Ovary (tissue), 9 donors: ENCODE data around the gene TMEM69. TPM values are rescaled to one million over a fixed set of nuclear protein-coding genes. Genes with fewer than 3 reads are reported as not detected.
"Not testable (repeated sequence)": the region's sequence is repeated elsewhere in the genome, so short reads cannot be mapped to it uniquely, and the experiment has no call there.

ENCODE experiments used
- DNase-seq, 5 donors: peaks; one replicate each; pipeline ENCODE4 v3.0.0-alpha.2; 2019 to 2020
- H3K27ac ChIP-seq, 2 donors: fragments of 200-600 bp; one replicate each; pipeline versions ENCODE4 v1.5.1 to v1.8.0; 2019 to 2022
- H3K27me3 ChIP-seq: fragments of 200-600 bp; one replicate; pipeline ENCODE4 v1.8.0; 2022
- H3K36me3 ChIP-seq: fragments of 200-600 bp; sonication (generic); one replicate; pipeline ENCODE4 v1.5.1; 2019
- H3K4me1 ChIP-seq: one replicate; pipeline ENCODE4 v1.8.1; 2013; ENCODE audit warnings: mild to moderate bottlenecking, moderate library complexity; ENCODE audit not compliant: insufficient read depth
- H3K4me3 ChIP-seq: fragments of 200-600 bp; sonication (generic); one replicate; pipeline ENCODE4 v1.5.1; 2017
- H3K9me3 ChIP-seq, 2 donors: fragments of 200-600 bp in 1 of 2; sonication (generic) in 1 of 2; one replicate each; pipeline versions ENCODE4 v1.5.1 to v1.8.1; 2013 to 2019; ENCODE audit warnings: mild to moderate bottlenecking in 1 of 2, moderate library complexity in 1 of 2
- EP300 ChIP-seq: sonication (generic); formaldehyde crosslinking; IDR thresholded peaks from one replicate; pipeline ENCODE4 v1.6.1; 2017; ENCODE audit warnings: antibody characterized with exemption
- POLR2A ChIP-seq: fragments of 450-650 bp; IDR thresholded peaks from one replicate; pipeline ENCODE4 v1.6.1; 2017; ENCODE audit warnings: antibody characterized with exemption, mild to moderate bottlenecking, moderate library complexity
- WGBS, 3 donors: extraction: QIAGEN DNeasy Blood & Tissue Kit in 1 of 3; methylation state at CpG; one replicate each; pipeline versions ENCODE4 v1.1.5 to v1.1.7; 2013 to 2017; 5-methylcytosine and 5-hydroxymethylcytosine counted together
- intact Hi-C, 4 donors: fragments of 100-400 bp; cut with DNase I; formaldehyde crosslinking; loops; one replicate each; pipeline versions ENCODE4 v1.11.0 to v1.15.1; 2022 to 2023
- polyA plus RNA-seq, 2 donors: library from polyadenylated mRNA; stranded (reverse); fragments of 200-250 nt in 1 of 2; fragments of 350-450 nt in 1 of 2; fragmentation: Illumina TruSeq in 1 of 2; extraction: RNeasy Lipid Tissue Mini Kit (QIAGEN cat#74804) in 1 of 2; gene quantifications; one replicate each; pipeline ENCODE4 v1.2.3, GENCODE V29; 2013 to 2014
- total RNA-seq, 7 donors: library from RNA; depleted of rRNA in 2 of 7; stranded (reverse); fragments of >200 nt in 2 of 7; fragmentation: NEBNext Ultra II Directional in 3 of 7; extraction: Animal tissue kit (Norgen Biotek cat#: 25700) in 3 of 7; gene quantifications; one replicate each; pipeline versions ENCODE4 v1.1.0 to v1.2.4, GENCODE V29; 2016 to 2023
- TF ChIP-seq, protein P1 (sequence below), 3 donors: fragments of 450-650 bp in 2 of 3; fragments of 200-600 bp in 1 of 3; IDR thresholded peaks; one replicate each; pipeline versions ENCODE4 v1.5.1 to v1.8.0; 2016 to 2022; ENCODE audit warnings: antibody characterized with exemption in 3 of 3, mild to moderate bottlenecking in 1 of 3
- donor health status: DM: no; HTN: no; CAD: no; lungs with moderate emphysema.
- donor health status: DM: no; HTN: no; CAD: no.
- donor health status: Bipolar disorder and iron deficiency.
- donor health status: DM: yes; HTN: yes; CAD: no.
- donor health status: DM: no; HTN: no; CAD: no.
- donor health status: DM: yes; HTN: yes; CAD: no.

The TMEM69 gene
- total and polyA plus RNA-seq, 9 donors = 16.1 to 35.5 (median 19.4) TPM

DNA sequence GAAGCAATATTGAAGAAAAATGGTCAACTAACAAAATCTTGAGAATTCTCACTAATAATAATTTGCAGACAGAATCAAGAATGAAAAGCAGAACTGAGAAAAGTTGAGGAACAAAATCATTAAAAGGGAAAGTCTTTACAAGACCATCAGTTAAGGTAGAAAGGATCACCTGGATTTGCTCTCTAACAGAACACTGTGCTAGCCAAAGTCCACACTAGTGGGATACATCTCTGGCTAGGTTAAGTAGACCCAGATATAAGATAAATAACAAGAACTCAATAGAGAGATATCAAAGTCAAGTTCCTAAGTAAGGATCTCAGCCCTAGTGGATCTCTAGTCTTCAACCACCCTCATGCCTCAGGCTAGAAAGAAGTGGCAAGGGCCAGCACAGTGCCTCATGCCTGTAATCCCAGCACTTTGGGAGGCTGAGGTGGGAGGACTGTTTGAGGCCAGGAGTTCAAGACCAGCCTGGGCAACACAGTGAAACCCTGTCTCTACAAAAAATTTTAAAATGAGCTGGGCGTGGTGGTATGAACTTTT lies 42.9 kb downstream of the TMEM69 start:
- no peak overlapping the region for H3K4me3 ChIP-seq
- intact Hi-C loops = no loop called here
- no peaks in the 10 kb centered on the region for H3K4me1 ChIP-seq
- no peaks in the 10 kb centered on the region for H3K9me3 ChIP-seq
- H3K27me3 ChIP-seq = no peaks in the 10 kb centered on the region
- no peak for TF ChIP-seq EP300
- TF ChIP-seq, protein P1, sequence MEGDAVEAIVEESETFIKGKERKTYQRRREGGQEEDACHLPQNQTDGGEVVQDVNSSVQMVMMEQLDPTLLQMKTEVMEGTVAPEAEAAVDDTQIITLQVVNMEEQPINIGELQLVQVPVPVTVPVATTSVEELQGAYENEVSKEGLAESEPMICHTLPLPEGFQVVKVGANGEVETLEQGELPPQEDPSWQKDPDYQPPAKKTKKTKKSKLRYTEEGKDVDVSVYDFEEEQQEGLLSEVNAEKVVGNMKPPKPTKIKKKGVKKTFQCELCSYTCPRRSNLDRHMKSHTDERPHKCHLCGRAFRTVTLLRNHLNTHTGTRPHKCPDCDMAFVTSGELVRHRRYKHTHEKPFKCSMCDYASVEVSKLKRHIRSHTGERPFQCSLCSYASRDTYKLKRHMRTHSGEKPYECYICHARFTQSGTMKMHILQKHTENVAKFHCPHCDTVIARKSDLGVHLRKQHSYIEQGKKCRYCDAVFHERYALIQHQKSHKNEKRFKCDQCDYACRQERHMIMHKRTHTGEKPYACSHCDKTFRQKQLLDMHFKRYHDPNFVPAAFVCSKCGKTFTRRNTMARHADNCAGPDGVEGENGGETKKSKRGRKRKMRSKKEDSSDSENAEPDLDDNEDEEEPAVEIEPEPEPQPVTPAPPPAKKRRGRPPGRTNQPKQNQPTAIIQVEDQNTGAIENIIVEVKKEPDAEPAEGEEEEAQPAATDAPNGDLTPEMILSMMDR (IDR thresholded peaks at IDR 0.05) = no peak
- no peak for TF ChIP-seq POLR2A
- no peaks in the 10 kb centered on the region for H3K36me3 ChIP-seq
- no peak for DNase-seq
- H3K27ac ChIP-seq = no peak overlapping the region
- 92 to 96% (median 93%) methylated on average over 1 of the region's 1 CpG for WGBS, 3 donors

GRCh38 chr1:45739137-45739536 lies 51.2 kb downstream of the TMEM69 start:
- no peak for DNase-seq
- no peaks in the 10 kb centered on the region for H3K27me3 ChIP-seq
- WGBS, 3 donors = 94 to 98% (median 97%) methylated on average over 4 of the region's 4 CpGs
- H3K36me3 ChIP-seq = no peaks in the 10 kb centered on the region
- peaks cover 1% of the 10 kb centered on the region for H3K4me1 ChIP-seq
- intact Hi-C loops = no loop called here
- TF ChIP-seq POLR2A (no peak), EP300 (no peak)
- TF ChIP-seq, protein P1 (IDR thresholded peaks at IDR 0.05) = no peak
- H3K27ac ChIP-seq = no peak overlapping the region
- no peak overlapping the region for H3K4me3 ChIP-seq
- no peaks in the 10 kb centered on the region for H3K9me3 ChIP-seq

GRCh38 chr1:45739641-45740156 lies 51.7 kb downstream of the TMEM69 start:
- H3K9me3 ChIP-seq, intact Hi-C loops, H3K4me3 ChIP-seq, H3K27me3 ChIP-seq, H3K36me3 ChIP-seq, H3K27ac ChIP-seq, H3K4me1 ChIP-seq, DNase-seq: not testable (repeated sequence)
- 79 to 81% (median 79%) methylated on average over 5 of the region's 5 CpGs for WGBS, 3 donors

Other genes starting within 250 kb of the TMEM69 start
- 10 to 100 TPM in 3 of 7 donors, 1 to 10 TPM in 4; 6.7 to 12.5 (median 9.7) TPM for gene TESK2, start 197.0 kb upstream of the TMEM69 start, total RNA-seq
- 10 to 100 TPM in 1 of 2 donors, 1 to 10 TPM in 1; 8.3 to 10.5 TPM for gene TESK2, start 197.0 kb upstream of the TMEM69 start, polyA plus RNA-seq
- gene CCDC163, start 188.1 kb upstream of the TMEM69 start, total RNA-seq = 1 to 10 TPM; 1.1 to 5.5 (median 2.3) TPM
- 1 to 10 TPM; 1.7 to 3.6 TPM for gene CCDC163, start 188.1 kb upstream of the TMEM69 start, polyA plus RNA-seq
- gene MMACHC, start 187.9 kb upstream of the TMEM69 start, total RNA-seq = 1 to 10 TPM; 3.1 to 9.9 (median 6.7) TPM
- 1 to 10 TPM; 2.2 to 4.8 TPM for gene MMACHC, start 187.9 kb upstream of the TMEM69 start, polyA plus RNA-seq
- gene PRDX1, start 166.3 kb upstream of the TMEM69 start, total RNA-seq = 100 to 1,000 TPM; 127 to 332 (median 250) TPM
- gene PRDX1, start 166.3 kb upstream of the TMEM69 start, polyA plus RNA-seq = 100 to 1,000 TPM; 291 to 461 TPM
- 100 to 1,000 TPM in 2 of 7 donors, 10 to 100 TPM in 5; 39.8 to 119 (median 88.3) TPM for gene AKR1A1, start 137.4 kb upstream of the TMEM69 start, total RNA-seq
- gene AKR1A1, start 137.4 kb upstream of the TMEM69 start, polyA plus RNA-seq = 10 to 100 TPM; 75.4 to 99.0 TPM
- gene NASP, start 104.1 kb upstream of the TMEM69 start, total RNA-seq = 100 to 1,000 TPM in 2 of 7 donors, 10 to 100 TPM in 5; 60.4 to 114 (median 76.3) TPM
- 100 to 1,000 TPM in 1 of 2 donors, 10 to 100 TPM in 1; 92.6 to 122 TPM for gene NASP, start 104.1 kb upstream of the TMEM69 start, polyA plus RNA-seq
- 10 to 100 TPM in 1 of 7 donors, 1 to 10 TPM in 6; 1.3 to 30.2 (median 3.7) TPM for gene CCDC17, start 64.1 kb upstream of the TMEM69 start, total RNA-seq
- 1 to 10 TPM; 1.4 to 1.5 TPM for gene CCDC17, start 64.1 kb upstream of the TMEM69 start, polyA plus RNA-seq
- gene GPBP1L1, start 1.6 kb upstream of the TMEM69 start, total RNA-seq = 10 to 100 TPM; 72.7 to 89.5 (median 80.8) TPM
- 10 to 100 TPM; 36.0 to 69.8 TPM for gene GPBP1L1, start 1.6 kb upstream of the TMEM69 start, polyA plus RNA-seq
- 10 to 100 TPM in 6 of 7 donors, 1 to 10 TPM in 1; 7.7 to 22.3 (median 19.1) TPM for gene IPP, start 62.5 kb downstream of the TMEM69 start, total RNA-seq
- gene IPP, start 62.5 kb downstream of the TMEM69 start, polyA plus RNA-seq = 10 to 100 TPM in 1 of 2 donors, 1 to 10 TPM in 1; 9.0 to 23.8 TPM
- 10 to 100 TPM; 22.6 to 50.4 (median 33.5) TPM for gene MAST2, start 115.4 kb downstream of the TMEM69 start, total RNA-seq
- gene MAST2, start 115.4 kb downstream of the TMEM69 start, polyA plus RNA-seq = 10 to 100 TPM; 25.9 to 31.0 TPM